GM18505 (cell line): ENCODE results near the gene GPR155.
"Not testable (repeated sequence)": the region's sequence is repeated elsewhere in the genome, so short reads cannot be mapped to it uniquely, and the experiment has no call there.

ENCODE experiments used
- ATAC-seq: cut with Tn5 transposase; IDR thresholded peaks from one replicate; pipeline ENCODE4 v1.9.1; 2021; ENCODE audit not compliant: unreplicated experiment
- POLR2A ChIP-seq: IDR thresholded peaks from 4 replicates; pipeline ENCODE4 v1.6.1; 2011; ENCODE audit warnings: borderline replicate concordance; ENCODE audit not compliant: insufficient read depth, insufficient read length; ENCODE audit errors: extremely low read depth

GPR155 gene

GRCh38 chr2:174503161-174503809 lies 16.5 kb upstream of the GPR155 start:
- no peak for ATAC-seq
- no peak for TF ChIP-seq POLR2A

- ATAC-seq: no peak
- TF ChIP-seq POLR2A: no peak
These were observed 12.5 kb upstream of the GPR155 start for GRCh38 chr2:174499371-174499770.

- no peak for ATAC-seq
- TF ChIP-seq POLR2A: no peak
These were observed 8.7 kb upstream of the GPR155 start for GRCh38 chr2:174495365-174496012.

GRCh38 chr2:174493549-174494331 lies 6.9 kb upstream of the GPR155 start:
- peak; percentile 35 for ATAC-seq

GRCh38 chr2:174492963-174493431 lies 6.2 kb upstream of the GPR155 start:
- TF ChIP-seq POLR2A: no peak
- peak; percentile 91 for ATAC-seq

More at GRCh38 chr2:174493549-174494331, 6.9 kb upstream of the GPR155 start:
- TF ChIP-seq POLR2A: no peak

- no peak for TF ChIP-seq POLR2A
- ATAC-seq: no peak
These were observed 5.1 kb upstream of the GPR155 start for GRCh38 chr2:174491947-174492346.

GRCh38 chr2:174490051-174490450 lies 3.2 kb upstream of the GPR155 start:
- TF ChIP-seq POLR2A: no peak
- no peak for ATAC-seq

- ATAC-seq: not testable (repeated sequence)
These were observed 2.7 kb upstream of the GPR155 start for GRCh38 chr2:174489520-174489919.

GRCh38 chr2:174487820-174488162 lies 962 bp upstream of the GPR155 start:
- no peak for ATAC-seq
- no peak for TF ChIP-seq POLR2A

- TF ChIP-seq POLR2A: peak; percentile 80
- ATAC-seq: peak; percentile 91
These were observed 435 bp upstream of the GPR155 start for GRCh38 chr2:174487108-174487819.

- TF ChIP-seq POLR2A: no peak
- peak; percentile 24 for ATAC-seq
These were observed 854 bp downstream of the GPR155 start for GRCh38 chr2:174485788-174486562.

- not testable (repeated sequence) for ATAC-seq
These were observed 1.8 kb downstream of the GPR155 start for GRCh38 chr2:174485045-174485444.

GRCh38 chr2:174484573-174484972 lies 2.3 kb downstream of the GPR155 start:
- no peak for ATAC-seq
- no peak for TF ChIP-seq POLR2A
